COLO668 (cell line): ENCODE results near the gene HTR2B.
A peak's percentile ranks its signal among the peaks of the same experiment; 100 is the strongest.
"Not testable (repeated sequence)": the region's sequence is repeated elsewhere in the genome, so short reads cannot be mapped to it uniquely, and the experiment has no call there.

ENCODE experiments used
- DNase-seq: peaks from one replicate; lab custom pipeline; 2025; ENCODE audit not compliant: unreplicated experiment; lab: John Stamatoyannopoulos, UW

Gene HTR2B

DNA sequence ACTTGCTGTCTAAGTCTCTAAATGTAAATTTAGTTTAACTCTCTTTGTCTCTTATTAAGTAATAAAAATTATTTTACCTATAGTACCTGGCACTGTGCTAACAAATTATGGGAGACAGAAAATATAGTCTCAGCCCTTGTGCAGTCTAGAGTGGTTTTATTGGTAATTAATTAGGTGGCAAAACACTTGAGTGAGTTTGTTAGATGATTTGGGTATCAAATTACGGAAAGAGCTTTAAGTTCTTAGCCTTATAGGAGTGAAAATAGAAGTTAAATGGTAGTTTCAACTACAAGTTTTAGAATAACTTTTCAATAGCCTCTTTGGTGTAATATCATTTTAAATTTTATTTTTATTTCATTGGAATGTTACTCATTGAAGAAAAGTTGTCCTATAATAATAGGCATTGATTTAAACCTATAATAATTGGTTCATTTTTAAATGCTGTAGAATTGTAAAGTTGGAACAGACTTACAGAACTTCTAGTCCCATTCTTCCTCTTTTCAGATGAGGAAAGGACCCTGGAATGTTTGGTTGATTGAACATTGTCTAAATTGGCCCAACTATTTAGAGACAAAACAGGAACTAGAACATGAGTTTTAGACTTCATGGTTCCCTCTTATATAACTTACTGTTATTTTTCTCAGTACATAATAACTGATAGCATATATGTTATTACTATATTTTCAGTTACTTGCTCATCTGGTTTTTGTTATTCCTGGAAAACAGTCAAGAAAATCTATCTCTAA, 10.2 kb upstream of the HTR2B start:
- DNase-seq, result no peak

DNA sequence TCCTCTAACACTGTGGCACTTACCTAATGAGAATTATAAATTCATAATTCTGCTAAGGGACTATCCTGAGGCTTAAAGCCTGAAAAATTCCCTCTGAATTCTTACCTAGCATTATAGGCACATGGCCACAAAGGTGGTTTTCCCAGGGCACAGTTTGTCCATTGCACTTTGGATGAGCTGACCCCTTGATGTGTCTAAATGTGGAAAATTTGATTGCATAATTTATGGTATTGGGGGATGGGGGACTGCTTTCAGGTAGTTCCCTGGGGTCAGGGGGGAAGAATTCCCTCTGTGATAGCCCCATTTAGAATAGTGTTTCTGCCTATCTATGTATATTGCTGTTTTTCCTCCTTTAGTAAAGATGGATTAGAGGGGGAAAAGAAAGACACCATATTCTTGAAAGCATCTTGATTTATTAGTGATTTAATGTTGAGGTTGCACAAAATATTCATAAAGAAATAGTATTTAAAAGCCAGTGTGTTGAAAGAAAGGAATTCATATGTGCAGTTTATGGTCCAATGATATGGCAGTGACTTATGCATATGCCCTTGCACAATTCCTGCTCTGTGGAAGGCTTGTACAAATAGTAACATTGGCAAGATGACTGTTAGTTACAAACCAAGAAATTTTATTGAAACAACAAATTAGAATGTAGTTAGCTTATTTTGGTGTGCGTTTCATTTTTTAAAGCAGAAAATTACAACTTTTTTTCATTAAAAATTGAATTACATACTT, 8.7 kb upstream of the HTR2B start:
- DNase-seq, result no peak

DNA sequence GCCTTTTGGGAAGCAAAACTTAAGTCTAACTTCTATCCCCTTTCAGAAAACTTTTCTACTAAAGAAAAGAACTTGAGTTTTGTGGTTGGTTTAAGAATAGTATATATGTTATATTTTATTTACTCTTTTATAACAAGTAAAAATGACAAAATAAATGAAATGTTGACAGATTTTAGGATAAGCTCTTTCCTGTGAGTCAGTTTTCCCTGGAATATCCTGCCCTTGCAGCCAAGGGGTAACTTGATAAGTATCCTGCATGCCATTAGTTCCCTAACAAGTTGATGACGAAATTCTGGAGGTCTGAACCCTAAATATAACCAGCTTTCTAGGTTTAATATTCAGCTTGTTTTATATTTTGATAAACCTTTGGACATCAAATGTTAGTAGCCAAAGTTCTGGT, 7.3 kb upstream of the HTR2B start:
- no peak for DNase-seq

DNA sequence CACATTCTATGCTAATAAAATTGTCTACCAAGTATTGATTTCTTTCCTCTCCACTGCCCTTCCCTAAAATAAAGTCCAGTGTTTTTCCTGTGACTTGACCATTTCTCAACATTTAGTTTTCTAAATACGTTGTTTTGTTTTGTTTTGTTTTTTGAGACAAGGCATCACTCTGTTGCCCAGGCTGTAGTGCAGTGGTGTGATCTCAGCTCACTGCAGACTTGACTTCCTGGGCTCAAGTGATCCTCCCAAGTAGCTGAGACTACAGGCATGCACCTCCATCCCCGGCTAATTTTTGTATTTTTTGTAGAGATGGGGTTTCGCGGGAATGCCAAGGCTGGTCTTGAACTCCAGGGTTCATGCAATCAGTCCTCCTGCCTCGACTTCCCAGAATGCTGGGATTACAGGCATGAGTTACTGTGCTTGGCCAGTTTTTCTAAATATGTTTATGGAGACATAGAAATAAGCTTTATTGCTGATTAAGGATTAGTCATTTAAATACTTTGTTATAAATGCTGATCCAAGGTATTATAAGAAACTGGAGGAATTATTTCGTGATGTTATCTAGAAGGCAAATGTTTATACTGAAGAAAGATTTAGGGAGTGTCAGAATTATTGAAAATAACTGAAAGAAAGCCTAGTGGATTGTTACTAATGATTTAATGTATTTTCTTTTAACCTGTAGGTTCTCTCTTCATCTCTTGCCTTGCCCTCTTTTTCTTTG, 5.7 kb upstream of the HTR2B start:
- no peak for DNase-seq

DNA sequence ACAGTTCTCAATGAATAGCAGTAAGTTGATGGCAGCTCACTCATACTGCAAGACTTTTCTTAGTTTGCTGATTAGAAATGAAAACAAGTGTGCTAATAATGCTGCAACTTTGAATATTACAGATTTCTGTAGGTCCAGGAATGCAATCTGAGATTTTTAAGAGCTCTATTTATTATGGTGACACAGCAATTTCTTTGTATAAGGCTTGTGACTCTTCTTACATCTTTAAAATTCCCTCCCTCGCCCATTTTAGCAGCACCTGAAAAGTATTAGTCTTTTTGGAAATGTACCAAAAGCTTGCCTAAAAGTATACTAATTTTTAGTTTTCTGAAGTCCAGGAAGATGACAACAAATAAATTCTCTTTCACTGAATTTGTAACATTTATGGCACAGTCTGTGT, 4.4 kb upstream of the HTR2B start:
- no peak for DNase-seq

DNA sequence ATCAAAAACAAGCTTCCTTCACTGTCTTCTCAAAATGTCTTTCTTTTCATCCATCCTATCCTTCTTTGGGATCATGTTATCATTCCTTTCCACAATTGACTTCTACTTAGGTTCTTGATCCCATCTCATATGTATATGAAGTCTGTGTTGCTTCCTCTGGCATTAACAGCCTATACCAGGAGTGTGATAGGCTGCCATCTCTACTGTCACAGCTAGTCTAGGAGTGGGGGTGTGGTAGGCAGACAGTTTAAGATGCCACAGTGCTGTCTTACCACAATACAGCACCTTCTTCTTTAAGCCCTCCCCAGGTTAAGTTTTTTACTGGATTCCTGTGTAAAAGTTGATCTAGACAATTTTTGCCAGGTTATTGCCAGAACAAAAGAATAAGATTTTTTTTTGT, 3.7 kb upstream of the HTR2B start:
- DNase-seq, result no peak

DNA sequence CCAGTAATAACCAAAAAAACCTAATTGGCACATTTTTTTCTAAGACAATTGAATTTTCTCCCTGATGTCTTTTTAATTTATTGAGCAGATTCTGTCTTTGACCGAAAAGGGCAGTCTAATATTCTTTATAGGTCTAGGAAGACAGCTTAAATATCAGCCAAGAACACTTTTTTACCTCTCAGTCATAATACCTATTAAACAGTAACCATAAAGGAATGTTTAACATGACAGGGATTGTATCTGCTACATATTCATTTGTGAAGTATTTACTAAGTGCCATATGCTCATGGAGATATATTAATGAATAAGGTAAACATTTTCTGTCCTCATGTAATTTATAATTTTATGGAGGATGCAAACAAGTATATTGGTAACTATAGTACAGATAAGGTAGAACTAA, 3.1 kb upstream of the HTR2B start:
- no peak for DNase-seq

DNA sequence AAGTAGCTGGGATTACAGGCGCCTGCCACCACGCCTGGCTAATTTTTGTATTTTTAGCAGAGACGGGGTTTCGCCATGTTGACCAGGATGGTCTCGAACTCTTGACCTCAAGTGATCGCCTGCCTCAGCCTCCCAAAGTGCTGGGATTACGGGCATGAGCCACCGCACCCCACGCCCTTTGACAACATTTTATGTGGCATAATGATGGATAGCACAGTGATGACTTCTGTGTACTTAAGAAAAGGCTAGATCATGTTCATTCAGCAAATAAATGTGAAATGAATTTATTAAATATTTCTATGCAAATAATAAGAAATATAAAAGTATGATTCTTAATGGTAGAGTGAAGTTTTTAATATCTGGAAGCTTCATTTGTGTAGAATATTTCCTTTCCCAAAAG, 2.6 kb upstream of the HTR2B start:
- DNase-seq, result no peak

DNA sequence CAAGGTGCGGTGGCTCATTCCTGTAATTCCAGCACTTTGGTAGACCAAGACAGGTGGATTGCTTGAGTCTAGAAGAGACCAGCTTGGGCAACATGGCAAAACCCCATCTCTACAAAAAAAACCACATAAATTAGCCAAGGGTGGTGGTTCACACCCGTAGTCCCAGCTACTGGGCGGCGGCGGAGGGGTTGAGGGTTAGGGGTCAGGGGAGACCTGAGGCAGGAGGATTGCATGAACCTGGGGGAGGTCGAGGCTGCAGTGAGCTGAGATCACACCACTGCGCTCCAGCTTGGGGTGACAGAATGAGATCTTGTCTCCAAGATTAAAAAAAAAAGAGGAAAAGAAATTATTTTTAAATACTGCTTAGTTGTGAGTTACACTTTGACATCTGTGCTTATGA, 1.3 kb upstream of the HTR2B start:
- no peak for DNase-seq

DNA sequence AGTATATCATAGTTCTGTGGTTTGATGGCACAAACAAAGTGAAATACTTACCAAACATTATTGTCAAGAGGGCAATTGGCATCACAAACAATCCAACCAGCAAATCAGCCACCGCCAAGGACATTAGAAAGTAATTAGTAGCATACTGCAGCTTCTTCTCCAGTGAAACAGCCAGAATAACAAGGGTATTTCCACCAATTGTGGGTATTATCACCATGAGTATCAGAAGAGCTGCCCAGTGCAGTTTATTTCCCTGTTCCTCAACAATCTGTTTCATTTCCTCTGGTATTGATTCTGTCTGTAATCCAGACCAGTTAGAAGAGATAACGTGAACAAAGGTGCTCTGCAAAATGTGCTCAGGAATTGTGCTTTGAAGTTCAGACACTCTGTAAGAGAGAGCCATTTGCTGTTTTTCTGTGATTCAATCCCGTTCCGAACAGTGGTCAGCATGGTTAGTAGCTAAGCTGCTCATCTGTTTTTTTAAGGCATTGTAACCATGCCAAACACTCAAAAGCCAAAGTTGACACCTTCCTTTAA, 1.4 kb downstream of the HTR2B start:
- no peak for DNase-seq

DNA sequence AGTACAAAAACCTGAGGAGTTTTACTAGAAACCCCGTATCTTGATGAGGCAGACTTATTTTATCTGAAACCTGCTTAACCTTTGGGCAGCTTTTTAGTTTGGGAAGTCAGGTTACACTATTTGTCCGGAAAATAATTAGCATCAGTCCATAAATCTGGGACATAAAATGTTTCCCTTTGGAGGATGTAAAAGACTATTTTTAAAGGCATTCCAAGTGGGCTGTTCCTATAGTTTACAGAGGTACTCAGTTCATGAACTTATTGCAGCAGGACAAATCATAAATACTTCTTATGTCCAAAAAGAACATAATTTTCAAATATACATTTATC, 6.3 kb downstream of the HTR2B start:
- DNase-seq, result no peak

DNA sequence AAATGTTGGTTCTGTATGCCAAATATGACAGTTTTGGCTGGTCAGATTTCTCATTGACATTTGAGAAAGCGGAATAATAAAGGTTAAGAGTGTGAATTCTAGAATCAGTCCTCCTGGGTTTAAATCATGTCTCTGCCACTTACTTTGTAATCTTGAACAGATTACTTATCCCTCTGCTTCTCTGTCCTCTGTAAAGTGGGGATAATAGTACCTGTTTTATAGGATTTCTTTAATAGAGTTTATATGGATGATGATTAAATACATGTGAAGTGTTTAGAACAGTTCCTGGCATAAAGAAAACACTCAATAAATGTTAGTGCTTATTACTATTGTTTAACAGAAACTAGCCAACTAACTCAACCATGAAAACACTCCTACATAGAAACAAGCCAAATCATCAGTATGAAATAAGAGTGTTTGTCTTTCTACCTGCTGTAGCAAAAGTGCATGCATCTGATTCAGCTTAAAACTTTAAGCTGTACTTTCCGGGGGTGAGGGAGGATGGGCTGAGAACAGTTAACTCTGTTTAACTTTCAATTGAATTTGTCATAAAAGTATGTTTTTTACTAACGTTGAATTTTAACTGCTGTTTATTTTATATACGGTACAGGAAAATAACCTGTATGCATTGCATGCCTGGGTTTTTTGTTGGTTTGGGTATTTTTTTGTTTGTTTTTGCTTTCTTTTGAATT, 6.8 kb downstream of the HTR2B start:
- no peak for DNase-seq

DNA sequence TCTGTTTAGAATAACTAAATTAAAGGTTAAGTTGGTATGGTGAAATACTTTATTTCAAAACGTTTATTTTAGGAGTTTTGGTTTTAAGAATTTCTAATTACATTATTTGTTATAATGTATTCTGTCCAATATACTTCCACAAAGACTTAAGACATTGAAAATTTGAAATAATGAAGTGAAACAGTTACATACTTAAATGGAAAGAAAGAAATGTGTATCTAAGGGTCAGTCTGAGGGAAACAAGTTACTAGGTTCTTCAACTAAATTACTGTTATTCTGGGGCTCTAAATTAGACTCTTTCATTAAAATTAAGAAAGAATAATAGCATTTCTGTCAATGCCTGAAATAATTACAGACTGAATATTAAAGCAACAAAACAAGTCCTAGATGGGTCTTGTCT, 7.7 kb downstream of the HTR2B start:
- no peak for DNase-seq

DNA sequence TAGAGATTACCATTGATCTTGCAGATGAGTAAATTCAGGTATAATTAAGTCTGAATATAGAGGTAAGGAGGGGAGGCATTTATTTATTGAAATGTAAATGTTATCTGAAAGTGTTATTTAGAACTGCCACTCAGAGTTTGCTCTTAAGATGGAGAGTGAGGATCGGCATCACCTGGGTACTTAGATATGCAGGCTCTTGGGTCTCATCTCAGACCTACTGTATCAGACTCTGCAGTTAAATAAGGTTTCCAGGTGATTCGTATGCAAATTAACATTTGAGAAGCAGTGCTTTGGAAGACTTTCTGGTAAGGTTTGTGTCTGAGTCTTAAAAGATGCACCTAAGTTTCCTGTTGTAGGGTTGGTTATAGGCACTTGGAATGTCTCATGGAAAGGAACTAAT, 9.2 kb downstream of the HTR2B start:
- no peak for DNase-seq

DNA sequence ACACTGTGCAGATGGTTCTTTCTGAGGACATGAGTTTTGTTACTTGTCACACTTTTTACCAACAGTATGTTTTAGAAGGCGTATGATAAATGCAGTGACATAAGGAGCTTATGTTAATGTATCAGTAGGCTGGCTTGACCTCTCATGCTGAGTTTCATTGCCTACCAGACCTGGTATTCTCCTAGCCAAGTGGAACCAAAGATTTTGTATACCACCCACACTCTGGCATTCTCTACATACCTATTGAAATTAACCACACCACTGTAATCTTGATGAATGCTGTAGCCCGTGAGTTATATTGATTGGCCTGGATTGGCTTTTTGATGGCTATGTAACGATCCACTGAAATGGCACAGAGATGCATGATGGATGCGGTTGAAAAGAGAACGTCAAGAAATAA, 11.4 kb downstream of the HTR2B start:
- DNase-seq, result no peak

DNA sequence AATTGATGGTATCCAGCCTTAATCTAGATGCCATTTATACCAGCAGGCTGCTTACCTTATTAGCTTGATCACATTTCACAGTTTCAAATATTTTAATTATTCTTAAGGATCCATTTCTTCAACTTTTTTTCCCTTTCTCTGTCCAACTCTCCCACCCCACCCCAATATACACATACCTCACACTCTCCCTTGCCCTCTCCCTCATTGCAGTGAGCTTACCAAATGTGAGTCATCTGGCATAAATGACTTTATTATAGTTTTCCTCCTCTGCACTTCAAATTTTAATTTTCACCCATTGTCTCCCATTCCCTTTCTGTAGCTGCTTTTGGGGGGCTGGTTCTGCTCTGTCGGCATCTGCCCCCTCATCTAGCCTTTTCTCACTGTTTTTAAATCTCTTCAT, 12.9 kb downstream of the HTR2B start:
- no peak for DNase-seq

DNA sequence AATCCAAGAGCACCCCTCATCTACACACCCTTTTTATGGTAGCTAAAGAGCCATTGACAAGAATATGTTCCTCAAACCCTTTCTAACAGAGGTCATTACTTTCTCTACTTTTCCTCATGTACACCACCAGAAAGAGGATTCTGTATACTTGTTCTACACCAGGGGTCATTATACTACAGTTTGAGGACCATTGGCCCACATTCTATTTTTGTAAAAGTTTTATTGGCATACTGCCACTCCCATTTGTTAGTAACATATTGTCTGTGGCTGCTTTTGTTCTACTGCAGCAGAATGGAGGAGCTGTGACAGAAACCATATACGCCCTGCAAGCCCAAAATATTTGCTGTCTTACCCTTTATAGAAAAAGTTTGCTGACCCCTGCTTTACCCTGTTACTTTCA, 14.3 kb downstream of the HTR2B start:
- DNase-seq, result no peak

DNA sequence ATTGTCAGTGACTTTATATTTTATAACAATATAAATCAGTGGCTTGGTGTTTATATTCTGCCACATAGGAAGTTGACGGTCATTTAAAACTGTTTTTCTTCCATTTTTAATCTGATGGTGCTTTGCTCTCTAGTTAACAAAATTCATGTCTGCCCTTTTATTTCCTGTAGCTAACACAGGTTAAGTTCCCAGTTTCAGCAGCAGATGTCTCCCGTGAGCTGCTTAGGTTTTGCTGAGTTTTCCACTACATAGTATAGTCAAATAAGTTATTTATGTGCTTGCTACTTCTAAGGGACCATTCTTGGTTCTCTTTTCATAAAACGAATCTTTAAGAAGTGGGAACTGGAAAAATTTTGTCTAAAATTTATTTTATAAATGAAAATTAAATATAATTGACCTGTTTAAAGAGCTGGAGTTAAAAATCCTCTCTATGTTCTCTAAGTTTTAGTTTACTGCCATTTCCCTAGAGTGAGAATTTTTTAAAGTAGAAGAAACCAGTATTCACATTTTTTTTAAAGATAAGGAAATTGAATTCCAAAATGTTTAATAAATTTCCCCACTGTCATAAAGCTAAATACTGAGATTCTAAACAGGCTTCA, 20.6 kb downstream of the HTR2B start:
- DNase-seq, result peak; percentile 5

DNA sequence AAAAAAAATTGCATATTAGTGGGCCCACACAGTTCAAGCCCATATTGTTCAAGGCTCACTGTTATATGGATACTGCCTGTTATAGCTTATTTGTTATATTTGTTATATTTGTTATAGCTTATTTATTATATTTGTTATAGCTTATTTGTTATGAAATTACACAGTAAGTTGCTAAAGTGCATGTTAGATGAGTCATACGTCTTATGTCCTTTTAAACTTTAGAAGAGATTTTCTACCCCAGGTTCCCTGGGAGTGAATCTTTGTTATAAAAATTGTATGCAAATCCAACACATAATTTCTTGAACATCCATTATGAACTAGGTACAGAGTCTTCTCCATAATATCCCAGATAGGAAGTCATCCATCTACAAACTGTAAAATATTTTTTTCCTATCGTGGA, 22.1 kb downstream of the HTR2B start:
- no peak for DNase-seq

DNA sequence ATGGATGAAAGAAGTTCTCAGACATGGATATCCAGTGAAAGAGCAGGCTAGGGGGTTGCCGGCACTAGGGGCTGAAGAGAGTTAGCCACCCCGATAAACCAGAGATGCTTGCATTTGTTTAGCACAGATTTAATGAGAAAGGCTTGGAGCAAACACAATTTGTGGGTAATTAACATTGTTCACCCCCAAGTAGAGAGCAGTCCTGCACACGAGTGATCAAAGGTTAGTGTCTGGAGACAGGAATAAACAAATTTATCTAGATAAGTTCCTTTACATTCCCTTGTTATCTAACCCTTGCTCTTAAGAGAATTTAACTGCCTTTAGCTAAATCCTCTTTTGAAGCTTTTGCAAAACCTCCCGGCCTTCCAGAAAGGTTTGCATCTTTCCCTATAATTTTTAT, 23.9 kb downstream of the HTR2B start:
- DNase-seq, result no peak

DNA sequence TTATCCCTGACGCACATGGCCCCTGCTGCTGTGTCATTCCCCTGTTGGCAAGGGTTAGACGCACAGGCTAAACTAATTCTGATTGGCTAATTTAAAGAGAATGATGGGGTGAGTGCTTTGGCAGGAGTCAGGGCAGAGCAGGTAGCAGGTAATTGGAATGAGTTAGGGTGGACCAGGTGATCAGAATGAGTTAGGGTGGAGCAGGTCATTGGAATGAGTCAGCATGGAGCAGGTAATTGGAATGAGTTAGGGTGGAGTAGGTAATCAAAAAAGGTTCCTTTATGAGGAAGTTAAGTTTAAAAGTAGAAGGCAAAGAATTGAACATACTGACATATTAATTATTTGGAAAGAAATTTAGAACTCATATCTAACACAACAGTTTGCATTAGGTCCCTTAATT, 24.5 kb downstream of the HTR2B start:
- DNase-seq, result not testable (repeated sequence)
